MM.1S (cell line): ENCODE data around the gene DHFR.

Experiments used
- EZH2 ChIP-seq: fragments of 300-600 bp; sonication (generic); optimal IDR thresholded peaks from 2 replicates; pipeline ENCODE3; 2017; ENCODE audit warnings: low read depth, mild to moderate bottlenecking, antibody characterized with exemption, low read length, mixed read lengths
- EZH2phosphoT487 ChIP-seq: fragments of 300-600 bp; sonication (generic); IDR thresholded peaks from 2 replicates; pipeline ENCODE4 v1.6.1; 2018; ENCODE audit warnings: antibody characterized with exemption, low read length
- TF ChIP-seq, protein P1 (sequence below): fragments of 300-600 bp; sonication (generic); IDR thresholded peaks from 2 replicates; pipeline ENCODE4 v1.5.1; 2016; ENCODE audit warnings: antibody characterized with exemption, low read length, mixed read lengths

DNA sequence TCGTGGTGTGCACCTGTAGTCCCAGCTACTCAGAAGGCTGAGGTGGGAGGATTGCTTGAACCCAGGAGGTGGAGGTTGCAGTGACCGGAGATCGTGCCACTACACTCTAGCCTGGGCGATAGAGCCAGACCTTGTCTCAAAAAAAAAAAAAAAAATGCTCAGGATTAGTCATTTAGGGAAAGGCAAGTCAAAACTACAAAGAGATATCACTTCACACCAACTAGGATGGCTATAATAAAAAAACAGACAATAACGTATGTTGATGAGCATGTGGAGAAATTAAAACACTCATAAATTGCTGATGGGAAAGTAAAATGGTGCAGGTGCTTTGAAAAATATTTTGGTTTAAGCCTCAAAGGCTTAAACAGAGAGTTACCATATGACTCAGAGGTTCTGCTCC lies 78.4 kb downstream of the DHFR start:
- TF ChIP-seq, protein P1, sequence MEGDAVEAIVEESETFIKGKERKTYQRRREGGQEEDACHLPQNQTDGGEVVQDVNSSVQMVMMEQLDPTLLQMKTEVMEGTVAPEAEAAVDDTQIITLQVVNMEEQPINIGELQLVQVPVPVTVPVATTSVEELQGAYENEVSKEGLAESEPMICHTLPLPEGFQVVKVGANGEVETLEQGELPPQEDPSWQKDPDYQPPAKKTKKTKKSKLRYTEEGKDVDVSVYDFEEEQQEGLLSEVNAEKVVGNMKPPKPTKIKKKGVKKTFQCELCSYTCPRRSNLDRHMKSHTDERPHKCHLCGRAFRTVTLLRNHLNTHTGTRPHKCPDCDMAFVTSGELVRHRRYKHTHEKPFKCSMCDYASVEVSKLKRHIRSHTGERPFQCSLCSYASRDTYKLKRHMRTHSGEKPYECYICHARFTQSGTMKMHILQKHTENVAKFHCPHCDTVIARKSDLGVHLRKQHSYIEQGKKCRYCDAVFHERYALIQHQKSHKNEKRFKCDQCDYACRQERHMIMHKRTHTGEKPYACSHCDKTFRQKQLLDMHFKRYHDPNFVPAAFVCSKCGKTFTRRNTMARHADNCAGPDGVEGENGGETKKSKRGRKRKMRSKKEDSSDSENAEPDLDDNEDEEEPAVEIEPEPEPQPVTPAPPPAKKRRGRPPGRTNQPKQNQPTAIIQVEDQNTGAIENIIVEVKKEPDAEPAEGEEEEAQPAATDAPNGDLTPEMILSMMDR: no peak
- no peak for TF ChIP-seq EZH2
- TF ChIP-seq EZH2phosphoT487: no peak
